Measurements from ENCODE around the gene PXDN.
"Not testable (repeated sequence)": the region's sequence is repeated elsewhere in the genome, so short reads cannot be mapped to it uniquely, and the experiment has no call there.

Gene PXDN

GRCh38 chr2:1766425-1766824, 22.1 kb upstream of the PXDN start:
- no peaks in the 10 kb centered on the region for H3K4me1 ChIP-seq (ENCODE audit: control insufficient read depth, insufficient read depth, low read length, poor library complexity, severe bottlenecking)
- no peak overlapping the region for H3K27ac ChIP-seq (ENCODE audit: low read depth, low read length, severe bottlenecking)
- 77 to 79% methylated on average over 6 of the region's 6 CpGs for WGBS, 2 experiments (ENCODE audit: insufficient coverage in 2 of 2)
- H3K4me3 ChIP-seq (ENCODE audit: extremely low read depth, insufficient read depth, low read length, poor library complexity, severe bottlenecking): no peak overlapping the region
- H3K9me3 ChIP-seq (ENCODE audit: control insufficient read depth, low read length): no peaks in the 10 kb centered on the region
- no peaks in the 10 kb centered on the region for H3K36me3 ChIP-seq (ENCODE audit: control insufficient read depth, insufficient read depth, low read length)

GRCh38 chr2:1765201-1765600, 20.9 kb upstream of the PXDN start:
- not testable (repeated sequence) for H3K9me3 ChIP-seq (ENCODE audit: control insufficient read depth, low read length); H3K27ac ChIP-seq (ENCODE audit: low read depth, low read length, severe bottlenecking); H3K4me3 ChIP-seq (ENCODE audit: extremely low read depth, insufficient read depth, low read length, poor library complexity, severe bottlenecking); H3K36me3 ChIP-seq (ENCODE audit: control insufficient read depth, insufficient read depth, low read length); H3K4me1 ChIP-seq (ENCODE audit: control insufficient read depth, insufficient read depth, low read length, poor library complexity, severe bottlenecking)
- WGBS, 2 experiments (ENCODE audit: insufficient coverage in 2 of 2): 86 to 89% methylated on average over 1 of the region's 2 CpGs

- Histone ChIP-seq H3K4me1 (ENCODE audit: control insufficient read depth, insufficient read depth, low read length, poor library complexity, severe bottlenecking) (no peaks in the 10 kb centered on the region), H3K27ac (ENCODE audit: low read depth, low read length, severe bottlenecking) (no peak overlapping the region), H3K9me3 (ENCODE audit: control insufficient read depth, low read length) (peaks cover 15% of the 10 kb centered on the region), H3K36me3 (ENCODE audit: control insufficient read depth, insufficient read depth, low read length) (no peaks in the 10 kb centered on the region), H3K4me3 (ENCODE audit: extremely low read depth, insufficient read depth, low read length, poor library complexity, severe bottlenecking) (no peak overlapping the region)
- 97 to 100% methylated on average over 4 to 9 of the region's 13 CpGs for WGBS, 2 experiments (ENCODE audit: insufficient coverage in 2 of 2)
These were observed 15.3 kb upstream of the PXDN start for GRCh38 chr2:1759611-1759930.

- Histone ChIP-seq H3K27ac (ENCODE audit: low read depth, low read length, severe bottlenecking) (no peak overlapping the region), H3K4me3 (ENCODE audit: extremely low read depth, insufficient read depth, low read length, poor library complexity, severe bottlenecking) (no peak overlapping the region), H3K9me3 (ENCODE audit: control insufficient read depth, low read length) (peaks cover 21% of the 10 kb centered on the region), H3K36me3 (ENCODE audit: control insufficient read depth, insufficient read depth, low read length) (no peaks in the 10 kb centered on the region), H3K4me1 (ENCODE audit: control insufficient read depth, insufficient read depth, low read length, poor library complexity, severe bottlenecking) (no peaks in the 10 kb centered on the region)
- 92 to 95% methylated on average over 18 of the region's 26 CpGs for WGBS, 2 experiments (ENCODE audit: insufficient coverage in 2 of 2)
These were observed 14.7 kb upstream of the PXDN start for GRCh38 chr2:1758774-1759610.

GRCh38 chr2:1758171-1758570, 13.9 kb upstream of the PXDN start:
- Histone ChIP-seq H3K27ac (ENCODE audit: low read depth, low read length, severe bottlenecking) (no peak overlapping the region), H3K9me3 (ENCODE audit: control insufficient read depth, low read length) (peaks cover 22% of the 10 kb centered on the region), H3K4me1 (ENCODE audit: control insufficient read depth, insufficient read depth, low read length, poor library complexity, severe bottlenecking) (no peaks in the 10 kb centered on the region), H3K4me3 (ENCODE audit: extremely low read depth, insufficient read depth, low read length, poor library complexity, severe bottlenecking) (no peak overlapping the region), H3K36me3 (ENCODE audit: control insufficient read depth, insufficient read depth, low read length) (no peaks in the 10 kb centered on the region)
- 85% methylated on average over 2 of the region's 5 CpGs; no CpG with 5 or more reads in 1 of the 2 experiments for WGBS, 2 experiments (ENCODE audit: insufficient coverage in 2 of 2)

GRCh38 chr2:1757567-1757966, 13.3 kb upstream of the PXDN start:
- Histone ChIP-seq H3K4me1 (ENCODE audit: control insufficient read depth, insufficient read depth, low read length, poor library complexity, severe bottlenecking) (no peaks in the 10 kb centered on the region), H3K36me3 (ENCODE audit: control insufficient read depth, insufficient read depth, low read length) (no peaks in the 10 kb centered on the region), H3K9me3 (ENCODE audit: control insufficient read depth, low read length) (peaks cover 22% of the 10 kb centered on the region), H3K4me3 (ENCODE audit: extremely low read depth, insufficient read depth, low read length, poor library complexity, severe bottlenecking) (no peak overlapping the region), H3K27ac (ENCODE audit: low read depth, low read length, severe bottlenecking) (no peak overlapping the region)
- 93 to 100% methylated on average over 1 to 3 of the region's 4 CpGs for WGBS, 2 experiments (ENCODE audit: insufficient coverage in 2 of 2)

- peaks cover 22% of the 10 kb centered on the region for H3K9me3 ChIP-seq (ENCODE audit: control insufficient read depth, low read length)
- not testable (repeated sequence) for H3K4me3 ChIP-seq (ENCODE audit: extremely low read depth, insufficient read depth, low read length, poor library complexity, severe bottlenecking); H3K4me1 ChIP-seq (ENCODE audit: control insufficient read depth, insufficient read depth, low read length, poor library complexity, severe bottlenecking); H3K36me3 ChIP-seq (ENCODE audit: control insufficient read depth, insufficient read depth, low read length); H3K27ac ChIP-seq (ENCODE audit: low read depth, low read length, severe bottlenecking)
- 90 to 100% methylated on average over 1 to 5 of the region's 12 CpGs for WGBS, 2 experiments (ENCODE audit: insufficient coverage in 2 of 2)
These were observed 12.8 kb upstream of the PXDN start for GRCh38 chr2:1757146-1757545.

GRCh38 chr2:1756456-1756855, 12.1 kb upstream of the PXDN start:
- WGBS, 2 experiments (ENCODE audit: insufficient coverage in 2 of 2): 93% methylated on average over 10 of the region's 10 CpGs
- H3K4me3 ChIP-seq (ENCODE audit: extremely low read depth, insufficient read depth, low read length, poor library complexity, severe bottlenecking): no peak overlapping the region
- no peaks in the 10 kb centered on the region for H3K36me3 ChIP-seq (ENCODE audit: control insufficient read depth, insufficient read depth, low read length)
- no peak overlapping the region for H3K27ac ChIP-seq (ENCODE audit: low read depth, low read length, severe bottlenecking)
- H3K4me1 ChIP-seq (ENCODE audit: control insufficient read depth, insufficient read depth, low read length, poor library complexity, severe bottlenecking): peaks cover 2% of the 10 kb centered on the region
- peaks cover 22% of the 10 kb centered on the region for H3K9me3 ChIP-seq (ENCODE audit: control insufficient read depth, low read length)

- 93 to 97% methylated on average over 13 to 14 of the region's 18 CpGs for WGBS, 2 experiments (ENCODE audit: insufficient coverage in 2 of 2)
- no peak overlapping the region for H3K4me3 ChIP-seq (ENCODE audit: extremely low read depth, insufficient read depth, low read length, poor library complexity, severe bottlenecking)
- peaks cover 7% of the 10 kb centered on the region for H3K4me1 ChIP-seq (ENCODE audit: control insufficient read depth, insufficient read depth, low read length, poor library complexity, severe bottlenecking)
- no peak overlapping the region for H3K27ac ChIP-seq (ENCODE audit: low read depth, low read length, severe bottlenecking)
- H3K36me3 ChIP-seq (ENCODE audit: control insufficient read depth, insufficient read depth, low read length): no peaks in the 10 kb centered on the region
- peaks cover 22% of the 10 kb centered on the region for H3K9me3 ChIP-seq (ENCODE audit: control insufficient read depth, low read length)
These were observed 11.3 kb upstream of the PXDN start for GRCh38 chr2:1755436-1756191.

GRCh38 chr2:1754461-1755170, 10.3 kb upstream of the PXDN start:
- Histone ChIP-seq H3K4me3 (ENCODE audit: extremely low read depth, insufficient read depth, low read length, poor library complexity, severe bottlenecking) (no peak overlapping the region), H3K9me3 (ENCODE audit: control insufficient read depth, low read length) (peaks cover 18% of the 10 kb centered on the region), H3K4me1 (ENCODE audit: control insufficient read depth, insufficient read depth, low read length, poor library complexity, severe bottlenecking) (peaks cover 7% of the 10 kb centered on the region), H3K36me3 (ENCODE audit: control insufficient read depth, insufficient read depth, low read length) (no peaks in the 10 kb centered on the region), H3K27ac (ENCODE audit: low read depth, low read length, severe bottlenecking) (no peak overlapping the region)
- 93 to 95% methylated on average over 16 of the region's 16 CpGs for WGBS, 2 experiments (ENCODE audit: insufficient coverage in 2 of 2)
